ENCODE measurements around the gene GPR17.

Gene GPR17

DNA sequence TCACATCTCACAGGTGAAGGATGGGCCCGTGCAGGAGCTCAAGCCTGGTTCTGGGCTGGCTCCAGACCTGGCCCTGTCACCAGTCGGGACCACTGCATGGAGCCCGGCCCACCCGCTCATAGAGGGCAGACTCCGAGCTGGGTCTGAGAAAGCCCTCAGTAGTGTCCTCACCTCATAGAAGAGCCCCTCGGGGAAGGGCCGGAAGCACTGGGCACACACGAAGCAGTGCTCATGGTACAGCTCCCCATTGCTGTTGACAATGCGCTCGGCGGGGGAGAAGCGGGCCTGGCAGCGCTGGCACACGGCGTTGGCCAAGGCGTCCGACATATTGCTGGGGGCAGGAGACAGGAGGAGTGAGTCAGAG is 11.3 kb downstream of the GPR17 start:
- no peak for DNase-seq

DNA sequence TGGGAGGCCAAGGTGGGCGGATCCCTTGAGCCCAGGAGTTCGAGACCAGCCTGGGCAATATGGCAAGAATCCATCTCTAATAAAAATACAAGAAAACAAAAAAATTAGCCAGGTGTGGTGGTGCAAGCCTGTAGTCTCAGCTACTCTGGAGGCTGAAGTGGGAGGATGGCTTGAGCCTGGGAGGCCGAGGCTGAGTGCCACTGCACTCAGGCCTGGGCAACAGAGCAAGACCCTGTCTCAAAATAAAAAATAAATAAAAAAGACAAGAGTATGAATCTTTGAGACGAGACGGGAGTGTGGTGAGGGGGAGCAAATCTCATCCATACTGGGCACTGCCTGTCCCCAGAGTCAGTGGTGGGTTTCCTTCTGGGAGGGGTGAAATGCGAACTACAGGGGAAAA is 12.2 kb downstream of the GPR17 start:
- DNase-seq: no peak

DNA sequence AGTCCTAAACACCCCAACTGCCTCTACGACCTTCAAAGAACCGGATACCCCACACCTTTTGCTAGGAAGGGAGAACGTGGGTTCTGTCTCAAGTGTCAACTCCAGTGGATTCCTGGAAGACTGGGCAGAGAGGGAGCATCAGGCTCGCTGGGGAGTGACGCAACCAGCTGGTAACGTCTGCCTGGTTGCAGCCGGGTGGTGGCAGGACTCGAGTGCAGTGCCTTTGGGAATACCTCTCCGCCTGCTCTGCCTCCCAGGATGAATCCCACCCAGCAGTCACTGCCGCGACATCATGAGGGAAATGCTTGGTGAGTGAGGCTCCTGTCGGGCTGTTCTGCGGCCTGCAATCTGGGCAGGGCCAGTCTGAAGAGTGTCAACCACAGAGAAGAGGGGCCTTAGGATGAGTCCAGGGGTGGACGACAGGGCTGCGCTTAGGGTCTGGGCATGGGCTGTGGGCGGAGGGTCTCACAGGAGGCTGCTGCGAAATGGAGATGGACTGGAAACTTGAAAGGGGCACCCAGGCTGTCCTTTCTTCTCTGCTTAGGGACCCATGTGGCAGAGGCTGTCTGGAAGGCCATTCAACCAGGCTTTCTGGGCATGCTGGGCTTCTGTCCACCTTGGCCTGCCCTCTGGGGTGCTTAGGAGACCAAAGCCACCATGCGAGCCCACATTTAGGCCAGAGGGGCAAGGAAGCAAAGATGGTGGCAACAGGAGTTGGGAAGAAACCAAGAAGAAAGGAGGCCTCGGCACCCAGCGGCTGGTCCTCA is 12.9 kb downstream of the GPR17 start:
- no peak for DNase-seq

DNA sequence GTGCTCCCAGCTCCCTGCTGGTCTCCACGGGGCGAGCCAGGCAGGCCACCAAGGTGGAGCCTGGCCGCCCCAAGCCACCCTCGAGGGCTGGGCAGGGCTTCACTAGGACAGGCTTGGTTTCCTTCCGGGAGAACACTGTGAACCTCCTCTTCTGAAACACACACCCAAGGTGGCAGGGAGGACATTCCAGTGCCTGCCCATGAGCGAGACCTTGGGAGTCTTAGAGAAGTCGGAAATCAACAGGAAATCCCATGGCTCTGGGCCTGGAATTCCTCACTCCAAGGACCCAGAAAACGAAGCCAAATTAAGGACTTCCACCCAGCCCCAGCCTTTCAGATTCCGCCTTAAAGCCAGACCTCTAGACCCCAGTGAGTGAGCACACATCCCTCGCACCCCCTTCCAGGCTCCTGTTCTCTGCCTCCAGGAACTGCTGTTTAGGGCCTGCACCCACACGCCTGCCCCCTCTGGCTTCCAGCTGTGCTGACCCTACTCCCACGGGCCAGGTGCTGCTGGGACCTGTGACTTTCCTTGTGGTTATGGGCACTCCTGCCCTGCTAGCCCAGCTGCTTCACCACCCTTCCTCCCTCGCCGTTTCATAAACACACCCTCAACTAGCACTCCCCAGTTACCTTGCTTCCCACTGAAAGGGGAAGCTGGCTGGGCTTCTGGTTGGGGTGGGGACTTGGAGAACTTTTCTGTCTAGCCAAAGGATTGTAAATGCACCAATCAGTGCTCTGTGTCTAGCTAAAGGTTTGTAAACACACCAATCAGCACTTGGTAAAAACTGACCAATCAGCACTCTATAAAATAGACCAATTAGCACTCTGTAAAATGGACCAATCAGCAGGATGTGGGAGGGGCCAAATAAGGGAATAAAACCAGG is 13.7 kb downstream of the GPR17 start:
- no peak for DNase-seq

DNA sequence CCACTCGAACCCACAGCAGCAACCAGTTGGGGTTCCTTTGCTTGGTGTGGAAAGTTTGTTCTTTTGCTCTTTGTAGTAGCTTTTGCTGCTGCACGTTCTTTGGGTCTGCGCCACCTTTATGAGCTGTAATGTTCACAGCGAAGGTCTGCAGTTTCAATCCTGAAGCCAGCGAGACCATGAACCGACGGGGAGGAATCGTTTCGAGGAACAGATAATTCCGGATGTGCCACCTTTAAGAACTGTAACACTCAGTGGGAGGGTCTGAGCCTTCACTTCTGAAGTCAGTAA is 14.3 kb downstream of the GPR17 start:
- DNase-seq: no peak

DNA sequence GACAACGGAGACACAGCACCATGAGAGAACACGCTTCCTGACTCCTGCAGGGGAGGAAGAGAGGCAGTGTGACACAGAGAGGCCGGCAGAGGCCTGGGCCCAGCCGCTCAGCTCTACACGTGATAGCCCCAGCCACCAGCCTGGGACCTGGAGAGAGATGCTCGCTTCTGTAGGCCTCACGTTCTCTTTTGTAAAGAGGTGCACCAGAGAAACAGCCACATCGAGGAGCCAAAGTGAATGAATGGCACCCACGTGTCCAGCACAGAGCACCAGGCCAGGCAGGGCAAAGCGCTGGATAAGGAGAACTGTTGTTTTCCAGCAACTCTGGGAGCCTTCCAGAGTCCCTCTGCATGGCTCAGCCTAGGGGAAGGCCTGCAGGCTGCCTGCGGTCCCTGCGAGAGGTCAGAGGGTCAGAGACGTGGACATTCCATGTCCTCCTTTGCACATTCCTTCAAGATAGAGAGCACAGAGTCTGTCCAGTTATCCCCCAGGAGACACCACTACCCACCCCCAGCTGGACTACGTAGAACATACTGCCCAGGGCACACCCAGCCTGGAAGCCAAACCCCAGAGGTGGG is 15.2 kb downstream of the GPR17 start:
- no peak for DNase-seq

DNA sequence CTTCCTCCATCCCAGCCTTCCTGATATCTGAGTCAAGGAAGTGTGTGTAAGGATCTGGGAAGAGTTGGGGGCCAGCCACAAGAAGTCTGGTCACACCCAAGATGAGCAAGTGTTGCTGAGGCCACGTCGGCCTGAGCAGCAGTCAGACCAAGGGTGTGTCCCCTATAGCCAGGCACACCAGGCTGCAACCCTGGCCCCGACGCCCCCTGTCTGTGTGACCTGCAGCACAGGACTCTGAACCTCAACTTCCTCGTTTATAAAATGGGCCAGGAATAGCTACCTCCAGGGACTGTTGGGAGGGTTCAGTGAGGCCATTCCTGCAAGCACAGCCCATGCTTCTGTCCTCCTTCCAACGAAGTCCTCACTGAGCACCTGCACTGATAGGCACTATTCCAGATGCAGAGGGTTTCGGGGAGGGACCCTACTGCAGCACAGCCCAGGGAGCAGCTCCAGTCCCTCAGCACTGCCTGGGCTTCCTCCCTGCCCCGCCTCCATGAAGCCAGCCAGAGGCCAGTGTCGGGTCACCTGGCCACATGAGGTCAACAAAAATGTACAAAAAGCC is 16.1 kb downstream of the GPR17 start:
- no peak for DNase-seq

DNA sequence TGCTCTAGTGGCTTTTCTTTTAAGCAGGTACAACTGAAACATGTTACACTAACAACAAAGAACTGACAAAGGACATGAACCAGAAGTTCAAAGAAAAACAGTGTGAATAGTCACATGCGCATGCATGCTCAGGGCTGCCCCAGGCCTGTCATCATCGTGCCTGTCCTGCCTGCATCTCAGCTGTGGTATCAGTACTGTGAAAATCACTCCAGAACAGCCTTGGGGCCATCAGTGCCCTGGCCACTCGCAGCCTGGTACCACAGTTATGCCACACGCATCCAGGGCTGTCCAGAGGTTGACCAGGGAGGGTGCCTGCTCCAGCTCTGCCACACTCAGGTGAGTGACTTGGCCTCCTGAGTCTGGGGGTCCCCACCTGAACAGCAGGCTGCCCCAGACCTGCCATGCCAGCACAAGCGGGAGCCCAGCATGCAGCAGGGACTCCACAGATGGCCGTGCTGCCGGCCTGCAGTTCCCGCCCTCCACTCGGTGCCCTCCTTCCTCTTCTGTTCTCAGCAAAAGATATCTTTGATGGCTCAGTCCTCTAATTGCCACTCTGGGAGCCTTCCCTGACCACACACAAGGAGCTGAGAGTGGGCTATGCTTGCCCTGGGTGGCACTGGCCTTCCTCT is 17.1 kb downstream of the GPR17 start:
- no peak for DNase-seq

DNA sequence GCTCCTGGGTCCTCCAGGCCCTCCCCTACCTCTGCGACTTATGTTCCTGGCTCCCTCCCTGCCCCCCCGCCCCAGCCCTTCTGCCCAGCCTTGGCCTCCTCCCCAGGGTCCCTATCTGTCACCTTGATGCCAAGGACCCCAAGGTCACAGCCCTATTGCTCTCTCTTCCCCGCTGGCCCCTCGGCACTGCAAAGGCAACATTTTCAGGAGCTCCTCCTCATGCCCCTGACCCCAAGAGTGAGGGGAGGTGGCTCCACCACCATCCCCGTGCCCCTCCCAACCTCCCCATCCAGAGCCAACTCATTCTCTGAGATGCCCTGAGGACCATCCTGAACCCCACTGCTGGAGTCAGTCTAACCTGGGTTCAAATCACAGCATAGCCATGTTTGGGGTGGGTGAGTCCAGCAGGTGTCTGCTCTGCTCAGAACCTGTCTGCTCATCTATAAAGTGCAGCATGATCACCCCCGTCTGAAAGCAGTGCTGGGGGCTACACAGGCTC is 17.7 kb downstream of the GPR17 start:
- no peak for DNase-seq

DNA sequence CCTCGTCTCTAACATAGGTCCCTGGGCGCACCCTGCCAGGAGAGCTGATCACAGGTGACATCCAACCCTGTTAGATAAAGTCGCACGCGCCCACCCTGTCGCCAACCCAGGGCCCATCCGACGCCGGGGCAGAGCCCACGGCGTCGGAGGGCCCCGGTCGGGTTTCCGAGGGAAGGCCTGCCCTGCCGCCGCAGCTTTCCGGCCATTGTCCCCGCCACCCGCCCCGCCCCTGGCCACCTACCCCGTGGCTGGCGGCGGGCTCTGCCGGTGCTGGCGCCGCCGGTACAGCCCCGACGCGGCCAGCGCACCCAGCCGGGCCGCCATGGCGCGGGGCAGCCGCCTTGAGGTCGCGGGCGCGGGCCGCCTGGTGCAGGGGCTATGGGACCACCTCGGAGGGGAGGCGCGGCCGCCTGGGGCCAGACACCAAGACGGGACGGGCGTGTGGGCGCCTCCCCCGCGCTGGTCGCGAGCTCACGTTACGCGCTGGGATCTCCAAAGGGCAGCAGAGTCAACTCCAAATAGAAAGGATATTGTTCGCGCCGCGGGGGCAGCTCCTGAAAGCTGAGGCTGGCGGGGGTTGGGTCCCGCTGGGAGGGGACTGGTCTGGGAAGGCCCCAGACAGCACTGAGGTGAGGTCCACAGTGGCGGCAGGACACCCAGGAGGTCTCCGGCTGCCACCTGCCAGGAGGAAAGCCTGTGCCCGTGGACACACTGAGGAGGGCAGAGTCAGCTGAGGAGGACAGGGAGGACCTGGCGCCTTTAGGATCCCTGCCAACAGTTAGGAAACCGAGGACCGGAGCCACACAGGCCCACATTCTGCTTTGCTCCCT is 18.3 kb downstream of the GPR17 start:
- DNase-seq: no peak

DNA sequence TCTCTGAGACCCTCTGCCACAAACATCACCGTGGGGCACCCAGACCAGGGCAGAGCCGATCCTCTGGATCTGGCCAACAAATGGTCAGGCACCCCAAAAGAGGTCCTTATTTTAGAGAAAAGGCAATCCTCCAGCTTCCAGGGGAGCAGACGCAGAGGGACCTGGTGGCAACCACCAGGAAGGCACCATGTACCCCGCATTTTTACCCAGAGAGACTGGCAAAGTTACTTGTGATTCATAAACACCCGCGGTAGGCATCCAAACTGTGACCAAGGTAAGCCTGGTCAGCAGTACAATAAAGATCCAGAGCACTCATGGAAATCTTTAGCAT is 18.9 kb downstream of the GPR17 start:
- no peak for DNase-seq

DNA sequence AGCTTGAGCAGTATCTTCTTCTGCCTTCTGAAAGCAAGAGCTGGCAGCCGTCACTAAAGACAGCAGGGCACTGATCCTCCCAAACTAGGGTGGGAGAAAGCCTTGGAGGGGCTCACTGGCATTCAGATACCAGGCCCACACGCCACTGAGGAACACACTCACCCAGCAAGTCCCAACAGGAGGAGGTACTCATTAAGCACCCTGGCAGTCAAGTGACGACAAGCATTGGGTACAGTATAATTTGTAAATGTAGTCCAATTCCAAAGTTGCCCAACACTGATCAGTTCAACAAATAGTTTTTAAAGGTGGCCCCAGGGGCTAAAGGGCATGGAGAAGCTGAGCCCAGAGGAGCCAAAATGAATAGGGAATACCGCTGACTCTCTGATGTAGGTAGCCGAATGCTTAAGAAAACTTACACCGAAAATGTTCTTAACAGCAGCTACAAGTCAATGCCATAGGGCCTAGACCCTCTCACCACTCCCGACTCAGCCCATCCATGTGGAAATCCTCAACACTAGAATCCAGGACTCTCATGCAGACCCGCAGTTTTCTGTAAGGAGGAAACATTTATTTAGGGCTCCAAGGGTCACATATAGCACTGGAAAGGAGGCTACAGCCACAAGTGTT is 19.4 kb downstream of the GPR17 start:
- DNase-seq: no peak

DNA sequence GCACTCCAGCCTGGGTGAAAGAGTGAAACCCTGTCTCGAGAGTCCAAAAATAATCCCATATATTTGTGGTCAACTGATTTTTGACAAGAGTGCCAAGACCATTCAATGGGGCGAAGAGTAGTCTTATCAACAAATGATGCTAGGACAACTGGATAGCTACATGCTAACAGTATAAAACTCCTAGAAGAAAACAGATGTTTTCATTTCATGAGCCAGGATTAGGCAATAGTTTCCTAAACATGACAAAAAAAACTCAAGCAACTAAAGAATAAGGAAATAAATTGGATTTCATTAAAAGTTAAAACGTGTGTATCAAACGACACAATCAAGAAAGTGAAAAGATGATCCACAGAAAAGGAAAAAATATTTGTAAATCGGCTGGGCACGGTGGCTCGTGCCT is 23.1 kb downstream of the GPR17 start:
- DNase-seq: no peak

DNA sequence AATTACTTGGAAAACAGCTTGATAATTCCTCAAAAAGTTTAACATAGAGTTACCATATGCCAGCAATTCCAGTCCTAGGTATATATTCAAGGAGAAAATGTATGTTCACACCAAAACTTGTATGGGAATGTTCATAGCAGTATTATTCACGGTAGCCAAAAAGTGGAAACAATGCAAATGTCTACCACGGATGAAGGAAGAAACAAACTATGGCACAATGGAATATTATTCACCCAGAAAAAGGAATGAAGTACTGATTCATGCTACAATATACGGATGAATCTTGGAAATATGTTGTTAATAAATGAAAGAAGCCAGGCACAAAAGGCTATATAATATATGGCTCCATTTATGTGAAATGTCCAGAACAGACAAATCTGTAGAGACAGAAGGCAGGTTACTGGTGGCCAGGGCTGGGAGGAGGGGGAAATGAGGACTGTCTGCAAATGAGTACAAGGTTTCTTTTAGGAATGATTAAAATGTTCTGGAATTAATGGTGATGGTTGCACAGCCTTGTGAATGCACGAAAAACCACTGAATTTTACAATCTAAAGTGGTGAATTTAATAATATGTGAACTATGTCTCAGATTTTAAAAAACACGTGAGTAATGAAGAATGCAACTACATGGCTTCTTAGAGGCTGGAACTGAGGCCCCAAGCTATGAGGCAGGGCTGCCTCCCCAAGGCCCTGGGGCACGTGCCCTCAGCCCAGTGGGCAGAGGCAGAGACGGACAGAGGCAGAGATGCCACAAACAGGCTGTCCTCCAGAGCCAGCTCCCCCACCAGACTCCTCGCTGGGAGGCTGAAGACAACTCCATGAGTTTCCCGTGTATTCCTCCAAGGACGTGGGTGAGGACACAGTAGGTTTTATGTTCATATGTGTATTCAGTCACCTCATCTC is 24.4 kb downstream of the GPR17 start:
- DNase-seq: no peak

DNA sequence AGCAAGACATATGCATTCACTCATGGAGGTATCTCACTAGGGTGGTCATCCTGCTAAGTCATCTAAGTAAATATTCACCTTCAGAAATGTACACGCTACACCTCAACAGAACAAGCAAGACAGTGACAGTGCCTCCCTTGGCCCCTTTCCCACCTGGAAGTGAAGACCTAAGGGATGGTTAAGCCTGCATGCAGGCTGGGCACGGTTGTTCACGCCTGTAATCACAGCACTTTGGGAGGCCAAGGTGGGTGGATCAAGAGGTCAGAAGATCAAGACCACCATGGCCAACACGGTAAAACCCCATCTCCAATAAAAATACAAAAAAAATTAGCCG is 25.0 kb downstream of the GPR17 start:
- no peak for DNase-seq

DNA sequence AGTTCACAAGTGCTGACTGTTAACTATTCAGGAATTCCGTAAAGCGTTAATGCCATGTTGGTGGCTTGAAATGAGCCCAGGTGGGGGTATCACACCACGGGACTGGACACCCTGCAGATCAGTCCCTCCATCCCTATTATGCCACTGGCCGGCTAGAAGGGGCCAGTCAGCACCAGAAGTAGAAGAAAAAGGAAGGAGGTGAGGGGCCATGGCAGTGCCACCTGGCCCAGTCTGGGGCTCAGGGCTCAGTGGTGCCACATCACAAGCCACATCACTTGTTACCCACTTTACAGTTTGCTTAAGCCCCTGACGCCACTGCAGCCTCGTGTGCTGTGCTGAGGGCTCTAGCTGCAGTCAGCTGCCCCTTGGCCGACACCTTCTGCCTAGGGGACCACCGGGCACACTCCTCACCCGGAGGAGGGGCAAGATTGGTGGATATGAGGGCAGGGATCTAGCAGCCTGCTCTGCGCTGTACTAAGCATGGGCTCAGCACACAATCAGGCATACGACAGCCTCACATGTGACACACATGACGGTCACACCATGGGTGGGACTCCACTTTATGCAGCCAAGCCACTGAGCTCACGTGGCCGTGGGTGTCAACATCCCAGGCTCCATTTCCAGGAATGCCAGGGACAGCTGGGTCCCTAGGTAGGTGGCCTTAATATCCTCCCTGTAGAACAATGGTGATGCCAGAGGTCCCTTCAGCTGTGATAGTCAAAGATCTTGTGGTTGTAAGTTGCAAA is 25.8 kb downstream of the GPR17 start:
- DNase-seq: no peak

DNA sequence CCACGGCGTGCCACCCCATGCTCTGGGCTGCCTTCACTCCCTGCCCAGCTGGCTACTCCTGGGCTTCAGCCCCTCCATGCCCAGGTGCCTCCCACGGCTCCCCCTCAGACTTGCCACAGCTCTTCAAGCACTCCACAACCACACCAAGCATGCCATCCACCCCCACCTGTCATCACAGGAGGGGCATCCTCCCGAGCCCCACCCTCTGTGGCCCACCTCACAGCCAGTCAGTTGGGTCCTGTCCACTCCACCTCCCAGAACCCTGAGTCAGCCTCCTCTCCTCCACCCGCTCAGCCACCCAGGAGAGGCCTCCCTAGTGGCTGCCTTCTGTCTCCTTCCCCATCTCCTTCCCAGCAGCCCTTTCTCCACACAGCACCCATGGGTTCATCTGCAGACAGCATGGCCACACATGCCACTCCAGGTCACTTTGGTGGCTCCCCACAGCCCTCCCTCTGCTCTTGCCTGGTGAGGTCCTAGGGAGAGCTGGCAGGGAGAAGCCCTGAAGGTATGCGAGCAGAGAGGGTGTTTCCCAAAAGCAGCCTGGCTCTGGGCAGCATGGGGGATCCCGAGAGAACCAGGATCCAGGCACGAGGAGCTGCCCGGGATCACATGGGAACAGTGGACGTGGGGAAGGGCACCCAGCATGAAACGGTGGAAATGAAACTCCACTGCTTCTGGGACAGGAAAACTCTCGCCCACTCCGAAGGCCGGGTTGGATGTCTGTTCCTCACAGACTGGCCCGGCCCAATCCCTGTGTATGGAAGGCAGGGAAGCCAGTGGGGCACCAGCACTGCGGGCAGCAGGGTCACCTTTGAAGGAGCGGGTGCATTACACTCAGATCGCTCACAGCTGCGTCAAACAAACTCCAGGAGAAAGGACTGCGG is 26.6 kb downstream of the GPR17 start:
- DNase-seq: no peak

DNA sequence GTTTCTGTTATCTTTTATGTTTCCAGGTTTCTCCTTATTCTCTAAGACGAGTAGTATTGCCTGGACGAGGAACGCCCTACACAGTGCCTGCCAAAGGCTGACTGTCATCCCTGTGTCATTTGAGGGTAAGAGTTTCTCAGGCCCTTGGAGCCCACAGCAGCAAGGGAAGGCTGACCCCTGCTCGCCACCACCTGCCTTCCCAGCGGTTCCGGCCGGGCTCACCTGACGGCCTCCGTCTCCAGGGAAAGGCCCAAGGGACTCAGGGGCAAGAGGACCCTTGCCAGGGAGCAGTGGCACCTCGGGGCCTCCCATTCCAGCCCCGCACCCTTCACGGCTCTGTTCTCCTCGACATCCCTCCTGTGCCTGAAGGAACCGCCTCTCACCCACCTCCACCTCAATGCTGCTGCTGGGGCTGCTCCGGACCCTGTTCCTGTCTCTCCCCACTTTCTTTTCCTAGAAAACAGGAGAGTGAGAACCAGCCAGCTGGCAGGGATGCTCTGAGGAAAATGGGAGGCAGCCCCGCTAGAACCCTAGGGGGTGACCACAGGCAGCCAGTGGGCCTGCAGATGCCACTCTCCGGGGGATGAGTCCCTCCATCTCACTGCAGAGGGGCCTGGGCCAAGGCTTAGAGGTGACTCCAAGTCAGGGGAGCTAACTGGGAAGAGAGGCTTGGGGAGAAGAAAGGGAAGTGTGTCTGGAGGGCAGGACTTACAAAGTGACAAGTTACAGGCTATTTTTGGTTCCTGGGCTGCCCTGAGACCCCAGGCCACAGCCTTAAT is 27.5 kb downstream of the GPR17 start:
- peak; percentile 51 for DNase-seq
